HG02973 (cell line): ENCODE data around the gene GALNT12.
A peak's percentile ranks its signal among the peaks of the same experiment; 100 is the strongest.

Source experiments
- ATAC-seq: cut with Tn5 transposase; IDR thresholded peaks from one replicate; pipeline ENCODE4 v1.9.1; 2021; ENCODE audit warnings: moderate library complexity; ENCODE audit not compliant: unreplicated experiment

Gene GALNT12

GRCh38 chr9:98830554-98830953, 23.1 kb downstream of the GALNT12 start:
- no peak for ATAC-seq

GRCh38 chr9:98831696-98832095, 24.2 kb downstream of the GALNT12 start:
- ATAC-seq = no peak

- ATAC-seq = no peak
Observed at GRCh38 chr9:98832768-98833089, 25.3 kb downstream of the GALNT12 start.

- no peak for ATAC-seq
Observed at GRCh38 chr9:98833090-98833956, 25.9 kb downstream of the GALNT12 start.

- no peak for ATAC-seq
Observed at GRCh38 chr9:98834386-98834785, 26.9 kb downstream of the GALNT12 start.

- no peak for ATAC-seq
Observed at GRCh38 chr9:98836206-98836605, 28.7 kb downstream of the GALNT12 start.

- no peak for ATAC-seq
Observed at GRCh38 chr9:98837516-98837915, 30.0 kb downstream of the GALNT12 start.

- ATAC-seq = no peak
Observed at GRCh38 chr9:98838155-98838867, 30.8 kb downstream of the GALNT12 start.

GRCh38 chr9:98838868-98839565, 31.5 kb downstream of the GALNT12 start:
- no peak for ATAC-seq

- ATAC-seq = no peak
Observed at GRCh38 chr9:98839724-98840123, 32.3 kb downstream of the GALNT12 start.

GRCh38 chr9:98842510-98842909, 35.0 kb downstream of the GALNT12 start:
- no peak for ATAC-seq

- no peak for ATAC-seq
Observed at GRCh38 chr9:98846081-98846480, 38.6 kb downstream of the GALNT12 start.

GRCh38 chr9:98846879-98847278, 39.4 kb downstream of the GALNT12 start:
- ATAC-seq = no peak

- peak; percentile 95 for ATAC-seq
Observed at GRCh38 chr9:98848450-98849149, 41.1 kb downstream of the GALNT12 start.

GRCh38 chr9:98849563-98849962, 42.1 kb downstream of the GALNT12 start:
- no peak for ATAC-seq

- ATAC-seq = no peak
Observed at GRCh38 chr9:98850851-98851729, 43.6 kb downstream of the GALNT12 start.

- no peak for ATAC-seq
Observed at GRCh38 chr9:98851730-98852459, 44.4 kb downstream of the GALNT12 start.

- ATAC-seq = no peak
Observed at GRCh38 chr9:98852460-98852734, 44.9 kb downstream of the GALNT12 start.

GRCh38 chr9:98852961-98853360, 45.5 kb downstream of the GALNT12 start:
- no peak for ATAC-seq

GRCh38 chr9:98854266-98854665, 46.8 kb downstream of the GALNT12 start:
- no peak for ATAC-seq
